Measurements from ENCODE around the gene DPP7. TPM values are rescaled to one million over a fixed set of nuclear protein-coding genes. Genes with fewer than 3 reads are reported as not detected.

DPP7 gene
- total RNA-seq, 1 experiment from 2014 or later = 230 TPM

- ChIA-PET CTCF (interaction anchor here (0.6 kb wide), 1 partner anchor 205 kb away, joined by 5 read pairs; no protein-coding TSS in a partner anchor), POLR2A (interaction anchor here (0.6 kb wide), 1 partner anchor 18 kb away, joined by 4 read pairs; the partner anchor contains the start of gene SAPCD2)
- Histone ChIP-seq H3K4me1 (peaks cover 7% of the 10 kb centered on the region), H3K27me3 (replicated peaks; ENCODE audit: control insufficient read depth, insufficient read depth, low read length) (no peaks in the 10 kb centered on the region), H3K4me3 (ENCODE audit: low read depth, low read length) (no peak overlapping the region), H3K36me3 (ENCODE audit: control insufficient read depth, insufficient read depth, low read length) (no peaks in the 10 kb centered on the region; the same call in 1 of the 2 replicates), H3K9me3 (no peaks in the 10 kb centered on the region)
- peak overlapping the region; percentile 100 for H3K4me3 Mint-ChIP-seq (ENCODE audit: unreplicated experiment)
- H3K4me1 Mint-ChIP-seq (ENCODE audit: low read depth, unreplicated experiment) = peaks cover 15% of the 10 kb centered on the region
- H3K9me3 Mint-ChIP-seq (ENCODE audit: unreplicated experiment) = no peaks in the 10 kb centered on the region
- intact Hi-C loops (cut with micrococcal nuclease; ENCODE audit: unreplicated experiment) = no loop called here
- no peaks in the 10 kb centered on the region for H3K27me3 Mint-ChIP-seq (ENCODE audit: insufficient read depth, unreplicated experiment)
- no peak for TF ChIP-seq CTCF (IDR thresholded peaks at IDR 0.05; ENCODE audit: insufficient read depth in 1 of 2, low read depth in 1 of 2, low read length in 1 of 2, severe bottlenecking in 1 of 2, unreplicated experiment in 1 of 2)
- no peak for DNase-seq
- peak overlapping the region; percentile 76 for H3K27ac Mint-ChIP-seq (ENCODE audit: unreplicated experiment)
- peaks cover 21% of the 10 kb centered on the region for H3K36me3 Mint-ChIP-seq (ENCODE audit: insufficient read depth, unreplicated experiment)
- TSS peak; percentile 30 for BruUV-seq (replicated peaks)
These were observed 26.4 kb downstream of the DPP7 start for GRCh38 chr9:137088121-137088520.

- intact Hi-C loops (cut with micrococcal nuclease; ENCODE audit: unreplicated experiment) = no loop called here
- peak overlapping the region; percentile 100 for H3K4me3 Mint-ChIP-seq (ENCODE audit: unreplicated experiment)
- peaks cover 21% of the 10 kb centered on the region for H3K36me3 Mint-ChIP-seq (ENCODE audit: insufficient read depth, unreplicated experiment)
- peaks cover 15% of the 10 kb centered on the region for H3K4me1 Mint-ChIP-seq (ENCODE audit: low read depth, unreplicated experiment)
- H3K27me3 ChIP-seq (replicated peaks; ENCODE audit: control insufficient read depth, insufficient read depth, low read length) = no peaks in the 10 kb centered on the region
- H3K27me3 Mint-ChIP-seq (ENCODE audit: insufficient read depth, unreplicated experiment) = no peaks in the 10 kb centered on the region
- no TSS peak for BruUV-seq (replicated peaks)
- H3K9me3 Mint-ChIP-seq (ENCODE audit: unreplicated experiment) = no peaks in the 10 kb centered on the region
- CTCF ChIA-PET = interaction anchor here (0.6 to 2.9 kb wide), 10 partner anchors 18 to 205 kb away, joined by 3 to 42 read pairs (median 8); partner anchors contain the start of genes CLIC3, NPDC1 and SAPCD2
- TF ChIP-seq CTCF (IDR thresholded peaks at IDR 0.05; ENCODE audit: insufficient read depth in 1 of 2, low read depth in 1 of 2, low read length in 1 of 2, severe bottlenecking in 1 of 2, unreplicated experiment in 1 of 2) = no peak
- DNase-seq = no peak
- no peaks in the 10 kb centered on the region; the same call in 1 of the 2 replicates for H3K36me3 ChIP-seq (ENCODE audit: control insufficient read depth, insufficient read depth, low read length)
- H3K27ac Mint-ChIP-seq (ENCODE audit: unreplicated experiment) = peak overlapping the region; percentile 76
- POLR2A ChIA-PET = interaction anchor here (0.6 to 1.8 kb wide), 10 partner anchors 16 to 187 kb away, joined by 3 to 24 read pairs (median 4); partner anchors contain the start of genes PAXX, SAPCD2, SSNA1 and TPRN
- peak overlapping the region; percentile 75 for H3K4me3 ChIP-seq (ENCODE audit: low read depth, low read length)
- peaks cover 7% of the 10 kb centered on the region for H3K4me1 ChIP-seq
- H3K9me3 ChIP-seq = no peaks in the 10 kb centered on the region
These were observed 27.1 kb downstream of the DPP7 start for GRCh38 chr9:137087409-137087925.

GRCh38 chr9:137086531-137087408 is 27.8 kb downstream of the DPP7 start, which contains the start of gene MAN1B1:
MAN1B1 (plus strand) TSS chr9:137086985; CDS start chr9:137087000, 15 bp downstream.
- Mint-ChIP-seq H3K27me3 (ENCODE audit: insufficient read depth, unreplicated experiment) (no peaks in the 10 kb centered on the region), H3K36me3 (ENCODE audit: insufficient read depth, unreplicated experiment) (peaks cover 22% of the 10 kb centered on the region), H3K4me1 (ENCODE audit: low read depth, unreplicated experiment) (peaks cover 15% of the 10 kb centered on the region), H3K27ac (ENCODE audit: unreplicated experiment) (peak within 1 kb of the TSS; percentile 100), H3K4me3 (ENCODE audit: unreplicated experiment) (peak within 1 kb of the TSS; percentile 100), H3K9me3 (ENCODE audit: unreplicated experiment) (no peaks in the 10 kb centered on the region)
- ChIA-PET POLR2A (interaction anchor here (0.5 to 1.8 kb wide), 19 partner anchors 15 to 393 kb away, joined by 3 to 24 read pairs (median 4); partner anchors contain the start of genes NRARP, PAXX, RABL6 and SAPCD2), CTCF (interaction anchor here (0.6 to 2.9 kb wide), 23 partner anchors 9 to 393 kb away, joined by 3 to 42 read pairs (median 5); partner anchors contain the start of genes AJM1, CLIC3, NPDC1 and SAPCD2)
- Histone ChIP-seq H3K4me3 (ENCODE audit: low read depth, low read length) (peak within 1 kb of the TSS; percentile 75), H3K27me3 (replicated peaks; ENCODE audit: control insufficient read depth, insufficient read depth, low read length) (no peaks in the 10 kb centered on the region), H3K4me1 (peaks cover 7% of the 10 kb centered on the region), H3K36me3 (ENCODE audit: control insufficient read depth, insufficient read depth, low read length) (no peaks in the 10 kb centered on the region; the same call in 1 of the 2 replicates), H3K9me3 (no peaks in the 10 kb centered on the region)
- intact Hi-C loops (cut with micrococcal nuclease; ENCODE audit: unreplicated experiment) = loop anchor here (1.0 kb wide), 1 partner anchor 16 kb away; the partner anchor contains the start of gene SAPCD2
- no peak for TF ChIP-seq CTCF (IDR thresholded peaks at IDR 0.05; ENCODE audit: insufficient read depth in 1 of 2, low read depth in 1 of 2, low read length in 1 of 2, severe bottlenecking in 1 of 2, unreplicated experiment in 1 of 2)
- BruUV-seq (replicated peaks) = no TSS peak
- peak; percentile 99 for DNase-seq

All from Caco-2 (cell line).